Transverse colon (tissue), 4 donors: ENCODE results near the gene CD7. TPM values are rescaled to one million over a fixed set of nuclear protein-coding genes. Genes with fewer than 3 reads are reported as not detected.

Experiments
- DNase-seq: peaks from one replicate; pipeline ENCODE4 v3.0.0-alpha.2; 2019
- H3K27ac ChIP-seq, 4 donors: fragments of 200-600 bp; sonication (generic); 2 replicates each; pipeline ENCODE4 v1.5.1; 2016 to 2018; ENCODE audit warnings: inconsistent platforms in 4 of 4
- H3K27me3 ChIP-seq: fragments of 200-600 bp; sonication (generic); 2 replicates; pipeline ENCODE4 v1.5.1; 2017; ENCODE audit warnings: inconsistent platforms
- H3K36me3 ChIP-seq, 4 donors: fragments of 200-600 bp; sonication (generic); 2 replicates each; pipeline ENCODE4 v1.5.1; 2017 to 2019; ENCODE audit warnings: inconsistent platforms in 4 of 4
- H3K4me1 ChIP-seq, 4 donors: fragments of 200-600 bp; sonication (generic); 2 replicates each; pipeline ENCODE4 v1.5.1; 2017 to 2020; ENCODE audit warnings: inconsistent platforms in 4 of 4
- H3K4me3 ChIP-seq, 4 donors: fragments of 200-600 bp; sonication (generic); 1 replicate in 1 of 4; 2 replicates in 3 of 4; pipeline versions ENCODE4 v1.5.1 to v1.6.1; 2017 to 2019; ENCODE audit warnings: inconsistent platforms in 4 of 4
- H3K9me3 ChIP-seq, 2 donors: fragments of 200-600 bp; sonication (generic); 2 replicates each; pipeline ENCODE4 v1.5.1; 2017 to 2019; ENCODE audit warnings: inconsistent platforms in 2 of 2
- CTCF ChIP-seq, 5 experiments: fragments of 200-600 bp in 3 of 5; fragments of 450-650 bp in 2 of 5; sonication (generic) in 3 of 5; IDR thresholded peaks; 1 replicate in 2 of 5; 2 replicates in 3 of 5; pipeline ENCODE4 v1.5.1; 2016 to 2017; ENCODE audit warnings: antibody characterized with exemption in 5 of 5, inconsistent platforms in 3 of 5, mild to moderate bottlenecking in 2 of 5, moderate library complexity in 1 of 5
- EP300 ChIP-seq: sonication (generic); formaldehyde crosslinking; IDR thresholded peaks from one replicate; pipeline ENCODE4 v1.6.1; 2017; ENCODE audit warnings: antibody characterized with exemption, low read depth
- POLR2A ChIP-seq: fragments of 450-650 bp; IDR thresholded peaks from one replicate; pipeline ENCODE4 v1.6.1; 2016; ENCODE audit warnings: antibody characterized with exemption, mild to moderate bottlenecking, moderate library complexity
- POLR2AphosphoS5 ChIP-seq, 3 donors: sonication (generic); formaldehyde crosslinking; IDR thresholded peaks; one replicate each; pipeline ENCODE4 v1.6.1; 2016; ENCODE audit warnings: antibody characterized with exemption in 3 of 3
- WGBS, 2 donors: methylation state at CpG; one replicate each; pipeline ENCODE4 v1.1.5; 2018; ENCODE audit warnings: low coverage in 1 of 2; 5-methylcytosine and 5-hydroxymethylcytosine counted together
- in situ Hi-C, 4 donors: fragments of 200-750 bp; cut with MboI; loops; one replicate each; pipeline versions ENCODE4 v1.15.0 to v1.15.1; 2017; ENCODE audit warnings: low sequenced_read_pairs in 3 of 4, low pct_ligation_motif_present in 1 of 4, low pct_unique_long_range_greater_than_20kb in 1 of 4
- intact Hi-C: fragments of 100-400 bp; cut with DNase I; formaldehyde crosslinking; loops from one replicate; pipeline ENCODE4 v1.15.1; 2023; ENCODE audit warnings: low total_unique reads
- total RNA-seq, 4 donors: library from RNA; depleted of rRNA; stranded (reverse); fragments of >200 nt; gene quantifications; one replicate each; pipeline ENCODE4 v1.1.0, GENCODE V29; 2016

Gene CD7
- total RNA-seq, 4 donors from 2014 or later = 6.1 to 9.7 (median 7.4) TPM

GRCh38 chr17:82351713-82352488 lies 34.5 kb upstream of the CD7 start:
- in situ Hi-C loops = loop anchor here in 2 of 4 donors (5.0 to 10.0 kb wide), 3 partner anchors 63 to 203 kb away; partner anchors contain the start of genes HEXD (in 2 of the 2) and OGFOD3 (in 2 of the 2)
- no peak overlapping the region for H3K4me3 ChIP-seq
- H3K4me1 ChIP-seq = peaks cover 0 to 11% (median 1%) of the 10 kb centered on the region in 4 donors

DNA sequence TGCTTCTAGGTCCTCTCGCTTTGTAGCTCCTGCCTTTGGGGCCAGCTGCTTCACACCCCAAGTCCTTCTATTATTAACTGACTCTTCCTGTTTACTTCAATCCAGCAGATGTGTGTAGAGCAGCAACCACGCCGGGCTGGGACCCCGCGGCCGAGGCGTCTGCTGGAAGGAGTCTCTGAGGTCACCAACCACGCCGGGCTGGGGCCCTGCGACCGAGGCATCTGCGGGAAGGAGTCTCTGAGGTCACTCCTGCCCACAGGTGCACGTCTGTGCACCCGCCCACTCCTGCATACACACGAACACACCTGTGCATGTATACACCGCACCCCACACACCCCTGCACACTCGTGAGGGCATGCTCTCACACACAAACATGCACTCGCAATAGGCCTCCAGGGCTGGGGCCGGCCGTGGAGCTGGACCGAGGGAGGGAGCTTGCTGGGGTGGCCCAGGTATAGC lies 33.9 kb upstream of the CD7 start:
- peak overlapping the region in 1 of 4 donors; percentile 5 for H3K27ac ChIP-seq
- H3K4me1 ChIP-seq = peaks cover 0 to 17% (median 7%) of the 10 kb centered on the region in 4 donors
- no peak for DNase-seq
- peaks cover 31% of the 10 kb centered on the region for H3K27me3 ChIP-seq
- WGBS, 2 donors = 45% methylated on average over 21 of the region's 21 CpGs; no CpG with 5 or more reads in 1 of the 2 donors
- H3K9me3 ChIP-seq = no peaks in the 10 kb centered on the region
- TF ChIP-seq CTCF (IDR thresholded peaks at IDR 0.05) (no peak), EP300 (no peak), POLR2AphosphoS5 (IDR thresholded peaks at IDR 0.05) (no peak), POLR2A (no peak)
- in situ Hi-C loops = loop anchor here in 2 of 4 donors (5.0 to 10.0 kb wide), 3 partner anchors 64 to 204 kb away; partner anchors contain the start of genes HEXD (in 2 of the 2) and OGFOD3 (in 2 of the 2)
- H3K4me3 ChIP-seq = no peak overlapping the region
- intact Hi-C loops = loop anchor here (5.0 kb wide), 1 partner anchor 421 kb away; no protein-coding TSS in a partner anchor
- H3K36me3 ChIP-seq = no peaks in the 10 kb centered on the region

More at GRCh38 chr17:82351713-82352488, 34.5 kb upstream of the CD7 start:
- intact Hi-C loops = loop anchor here (5.0 kb wide), 1 partner anchor 420 kb away; no protein-coding TSS in a partner anchor
- DNase-seq = peak; percentile 86
- TF ChIP-seq POLR2A (no peak), EP300 (no peak), POLR2AphosphoS5 (IDR thresholded peaks at IDR 0.05) (no peak), CTCF (IDR thresholded peaks at IDR 0.05) (peak; percentile 93 to 98 (median 95))
- WGBS, 2 donors = 47% methylated on average over 20 of the region's 26 CpGs; no CpG with 5 or more reads in 1 of the 2 donors
- Histone ChIP-seq H3K36me3 (no peaks in the 10 kb centered on the region), H3K27ac (peak overlapping the region in 1 of 4 donors; percentile 5), H3K9me3 (no peaks in the 10 kb centered on the region), H3K27me3 (peaks cover 36% of the 10 kb centered on the region)

- TF ChIP-seq CTCF (IDR thresholded peaks at IDR 0.05) (no peak), EP300 (no peak), POLR2A (no peak), POLR2AphosphoS5 (IDR thresholded peaks at IDR 0.05) (no peak)
- peaks cover 0 to 25% (median 11%) of the 10 kb centered on the region in 4 donors for H3K4me1 ChIP-seq
- intact Hi-C loops = loop anchor here (5.0 kb wide), 1 partner anchor 422 kb away; no protein-coding TSS in a partner anchor
- H3K27ac ChIP-seq = no peak overlapping the region
- 83% methylated on average over 24 of the region's 28 CpGs; no CpG with 5 or more reads in 1 of the 2 donors for WGBS, 2 donors
- in situ Hi-C loops = loop anchor here in 2 of 4 donors (5.0 to 10.0 kb wide), 3 partner anchors 64 to 204 kb away; partner anchors contain the start of genes HEXD (in 2 of the 2) and OGFOD3 (in 2 of the 2)
- H3K4me3 ChIP-seq = no peak overlapping the region
- H3K36me3 ChIP-seq = no peaks in the 10 kb centered on the region
- peak; percentile 58 for DNase-seq
- H3K27me3 ChIP-seq = peaks cover 22% of the 10 kb centered on the region
- no peaks in the 10 kb centered on the region for H3K9me3 ChIP-seq
Observed at GRCh38 chr17:82350182-82351030, 33.0 kb upstream of the CD7 start.
